GM18520 (cell line): Measurements from ENCODE around the gene SOX30.
"Not testable (repeated sequence)": the region's sequence is repeated elsewhere in the genome, so short reads cannot be mapped to it uniquely, and the experiment has no call there.

Experiments used
- ATAC-seq: cut with Tn5 transposase; IDR thresholded peaks from one replicate; pipeline ENCODE4 v1.9.1; 2021; ENCODE audit not compliant: unreplicated experiment

SOX30 gene

DNA sequence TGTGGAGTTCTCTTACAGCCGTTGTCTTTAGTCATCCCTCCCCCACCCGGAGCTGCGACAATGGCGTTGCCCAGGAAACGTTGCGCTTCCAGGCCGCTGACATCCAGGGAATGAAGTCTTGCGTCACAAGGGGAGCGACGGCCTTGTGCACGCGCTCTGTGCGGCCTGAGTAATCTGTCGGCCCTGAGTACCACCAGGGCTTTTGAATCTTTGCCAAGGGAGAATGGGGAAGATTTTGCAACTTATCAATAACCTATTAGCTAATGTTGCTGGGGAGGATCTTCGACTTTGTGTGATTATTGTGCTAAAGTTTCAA is at the start of gene SOX30:
SOX30 (minus strand) TSS at position 62 of the 316 bp plus-strand sequence. CDS start 360 bp downstream, outside the sequence.
- ATAC-seq: no peak

DNA sequence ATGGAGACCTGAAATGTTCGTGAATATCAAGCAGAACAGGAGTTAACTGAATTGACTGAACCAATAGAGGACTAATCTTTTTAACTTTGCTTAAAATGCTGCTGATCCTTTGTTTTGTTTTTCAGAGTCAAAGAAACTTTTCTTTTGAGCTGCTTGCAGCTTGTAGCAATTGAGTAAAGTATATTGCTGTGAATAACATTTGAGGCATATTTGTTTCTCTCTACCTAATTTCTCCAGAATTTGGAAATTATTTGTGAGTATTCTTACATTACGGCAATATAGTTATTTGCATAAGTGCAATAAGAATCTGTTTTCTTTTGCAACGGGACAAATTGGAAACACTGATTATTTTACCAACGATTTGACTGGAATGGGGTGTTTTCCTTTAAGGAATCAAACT is 46.4 kb upstream of the SOX30 start:
- ATAC-seq: not testable (repeated sequence)

DNA sequence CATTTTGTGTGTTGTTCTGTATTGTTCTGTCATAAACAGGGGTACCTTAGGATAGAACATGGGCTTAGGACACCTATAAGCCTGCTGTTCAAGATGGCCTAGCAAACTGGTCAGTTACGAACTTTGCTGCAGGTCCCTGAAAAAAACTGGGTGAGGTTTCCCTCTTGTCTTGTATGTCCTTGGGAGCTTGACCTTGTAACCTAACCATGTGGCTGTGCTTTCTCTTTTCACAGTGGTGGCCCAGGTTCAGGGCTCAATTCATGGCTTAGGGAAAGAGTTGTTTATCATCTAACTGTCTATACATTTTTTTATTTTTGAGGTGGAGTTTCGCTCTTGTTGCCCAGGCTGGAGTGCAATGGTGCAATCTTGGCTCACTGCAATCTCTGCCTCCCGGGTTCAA is 43.9 kb upstream of the SOX30 start:
- not testable (repeated sequence) for ATAC-seq

DNA sequence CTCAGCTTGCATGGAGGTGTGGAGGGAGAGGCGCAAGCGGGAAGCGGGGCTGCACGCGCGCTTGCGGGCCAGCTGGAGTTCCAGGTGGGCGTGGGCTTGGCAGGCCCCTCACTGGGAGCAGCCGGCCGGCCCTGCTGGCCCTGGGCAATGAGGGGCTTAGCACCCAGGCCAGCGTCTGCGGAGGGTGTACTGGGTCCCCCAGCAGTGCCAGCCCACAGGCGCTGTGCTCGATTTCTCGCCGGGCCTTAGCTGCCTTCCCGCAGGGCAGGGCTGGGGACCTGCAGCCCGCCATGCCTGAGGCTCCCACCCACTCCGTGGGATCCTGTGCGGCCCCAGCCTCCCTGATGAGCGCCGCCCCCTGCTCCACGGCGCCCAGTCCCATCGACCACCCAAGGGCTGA is 41.6 kb upstream of the SOX30 start:
- ATAC-seq: not testable (repeated sequence)

DNA sequence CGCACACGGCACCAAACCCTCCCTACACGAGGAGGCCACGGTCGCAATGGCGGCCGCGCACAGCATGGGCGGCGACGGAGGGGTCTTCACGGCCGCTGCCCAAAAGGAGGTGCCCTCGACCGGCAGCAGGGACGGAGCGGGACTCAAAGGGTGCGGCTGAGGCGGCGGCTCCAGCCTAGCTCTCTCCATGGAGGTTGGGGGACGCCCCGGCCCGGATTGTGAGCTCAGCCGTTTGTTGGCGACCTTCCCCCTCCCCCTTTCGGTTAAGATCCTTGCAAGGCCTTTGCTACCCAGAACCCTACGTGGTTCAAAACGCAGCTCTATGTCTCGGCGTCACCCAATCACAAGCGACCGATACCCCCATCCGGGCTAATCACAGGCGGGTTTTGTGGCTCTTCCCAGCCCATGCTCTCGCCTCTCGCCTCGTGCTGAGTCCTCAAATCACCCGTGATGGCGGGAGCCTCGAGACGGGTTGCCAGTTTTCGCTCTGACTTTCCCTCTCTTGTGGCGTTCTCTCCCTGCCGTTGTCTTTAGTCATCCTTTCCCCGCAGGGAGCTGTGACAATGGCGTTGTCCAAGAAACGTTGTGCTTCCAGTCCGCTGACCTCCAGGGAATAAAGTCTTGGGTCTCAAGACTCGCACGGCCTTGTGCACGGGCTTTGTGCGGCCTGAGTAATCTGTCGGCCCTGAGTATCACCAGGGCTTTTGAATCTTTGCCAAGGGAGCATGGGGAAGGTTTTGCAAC is 38.6 kb upstream of the SOX30 start:
- ATAC-seq: no peak

DNA sequence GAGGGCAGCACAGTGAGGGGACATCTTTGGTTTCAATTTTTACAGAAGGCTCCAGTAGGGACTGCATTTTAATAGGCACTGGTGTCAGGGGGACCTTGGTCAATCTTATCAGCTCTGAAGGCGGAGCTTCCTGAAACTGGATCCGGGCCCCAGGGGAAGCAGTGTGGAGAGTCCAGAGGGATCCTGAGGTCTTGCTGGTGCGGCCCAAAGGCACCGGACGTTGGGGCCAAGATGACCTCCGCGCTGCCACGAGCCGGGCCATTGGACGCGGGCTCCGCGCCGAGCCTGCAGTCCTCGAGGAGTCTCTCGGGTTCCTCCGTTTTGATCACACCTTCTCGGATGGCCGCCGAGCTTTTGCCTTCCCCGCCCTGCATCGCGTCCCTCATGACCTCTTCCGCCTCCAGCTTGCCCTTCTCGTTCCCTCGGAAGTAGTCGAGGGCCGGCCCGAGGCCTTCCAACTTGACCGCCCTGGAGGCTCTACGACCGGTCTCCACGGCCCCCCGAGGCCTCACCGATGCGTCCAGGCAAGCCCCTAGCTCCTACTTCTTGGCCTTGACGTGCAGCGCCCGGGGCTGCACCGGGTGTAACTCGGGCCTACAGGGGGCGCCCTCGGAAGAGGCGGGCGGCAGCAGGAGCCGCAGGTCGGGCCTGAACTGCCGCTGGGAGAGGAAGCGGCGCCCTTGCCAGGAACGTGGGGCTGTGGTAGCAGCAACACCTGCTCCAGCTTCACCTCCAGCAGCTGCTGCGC is 37.9 kb upstream of the SOX30 start:
- no peak for ATAC-seq

DNA sequence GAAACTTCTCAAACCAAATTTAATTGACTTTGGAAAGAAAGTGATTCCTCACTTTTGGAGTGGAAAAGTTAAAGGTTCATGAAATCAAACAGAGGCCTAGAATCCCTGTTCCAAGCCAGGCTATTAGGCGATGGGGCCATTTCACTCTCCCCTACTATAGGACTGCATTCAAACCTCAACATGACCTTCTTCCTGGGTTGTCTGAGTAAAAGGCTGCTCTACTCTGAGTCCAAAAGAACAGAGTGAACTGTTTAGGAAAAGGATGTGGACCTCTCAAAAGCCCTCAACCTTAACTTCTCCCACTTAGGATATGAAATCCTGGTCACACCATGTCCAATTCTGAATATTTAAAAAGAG is 34.9 kb upstream of the SOX30 start:
- ATAC-seq: no peak

DNA sequence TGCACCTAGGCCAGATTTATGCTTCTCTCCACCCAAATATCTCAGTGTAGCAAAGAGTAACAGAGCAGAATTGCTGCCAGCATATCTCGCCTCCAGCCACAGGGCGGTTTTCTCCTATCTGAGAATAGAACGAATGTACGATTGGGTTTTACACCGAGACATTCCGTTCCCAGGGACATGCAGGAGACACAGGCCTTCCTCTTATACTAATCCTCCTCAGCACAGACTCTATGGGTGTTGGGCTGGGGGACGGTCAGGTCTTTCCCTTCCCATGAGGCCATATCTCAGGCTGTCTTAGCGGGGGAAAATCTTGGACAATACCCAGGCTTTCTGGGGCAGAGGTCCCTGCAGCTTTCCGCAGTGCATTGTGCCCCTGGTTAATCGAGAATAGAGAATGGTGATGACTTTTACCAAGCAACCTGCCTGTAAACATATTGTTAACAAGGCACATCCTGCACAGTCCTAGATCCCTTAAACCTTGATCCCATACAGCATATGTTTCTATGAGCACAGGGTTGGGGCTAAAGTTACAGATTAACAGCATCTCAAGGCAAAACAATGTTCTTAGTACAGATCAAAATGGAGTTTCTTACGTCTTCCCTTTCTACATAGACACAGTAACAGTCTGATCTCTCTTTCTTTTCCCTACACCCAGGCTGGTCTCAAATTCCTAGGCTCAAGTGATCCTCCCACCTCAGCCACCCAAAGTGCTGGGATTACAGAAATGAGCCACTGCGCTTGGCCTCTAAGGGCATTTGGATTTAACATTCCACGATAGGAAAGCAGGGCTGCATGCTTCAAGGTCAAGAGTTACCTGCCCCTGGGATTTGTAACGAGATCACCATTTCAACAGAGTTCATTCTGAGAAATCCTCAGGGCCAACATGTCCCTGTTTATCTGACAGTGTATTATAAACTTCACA is 34.3 kb upstream of the SOX30 start:
- ATAC-seq: not testable (repeated sequence)

DNA sequence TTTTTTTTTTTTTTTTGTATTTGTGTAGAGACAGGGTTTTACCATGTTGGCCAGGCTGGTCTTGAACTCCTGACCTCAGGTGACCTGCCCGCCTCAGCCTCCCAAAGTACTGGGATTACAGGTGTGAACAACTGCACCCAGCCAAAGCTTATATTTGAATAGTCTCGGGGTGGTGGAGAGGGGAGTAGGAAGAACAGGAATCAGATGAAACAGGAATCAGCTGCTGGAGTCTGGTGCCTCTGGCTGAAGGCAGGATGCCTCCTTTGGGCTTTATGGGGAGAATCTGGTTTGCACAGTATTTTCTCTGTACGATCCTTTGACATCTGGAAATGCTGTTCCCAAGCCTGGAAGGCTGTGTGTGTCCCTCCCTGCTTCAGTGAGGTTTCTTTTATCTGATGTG is 30.0 kb upstream of the SOX30 start:
- no peak for ATAC-seq

DNA sequence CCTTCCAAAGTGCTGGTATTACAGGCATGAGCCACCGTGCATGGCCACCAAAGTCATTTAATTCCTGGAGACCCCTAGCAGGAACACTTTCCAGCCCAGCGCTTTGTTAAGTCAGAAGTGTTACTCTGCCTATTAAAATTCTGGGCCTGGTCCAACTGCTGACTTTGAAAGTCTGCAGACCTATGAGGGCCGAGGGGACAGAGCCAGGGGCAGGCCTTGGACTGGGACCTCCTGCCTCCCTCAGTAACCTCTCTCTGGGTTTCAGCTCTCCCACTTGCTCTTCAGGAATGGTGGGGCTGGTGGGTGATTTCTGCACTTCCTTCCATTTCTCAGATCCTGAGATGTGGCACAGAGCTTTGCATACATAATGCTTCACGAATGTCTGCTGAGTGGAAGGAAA is 28.8 kb upstream of the SOX30 start:
- no peak for ATAC-seq

DNA sequence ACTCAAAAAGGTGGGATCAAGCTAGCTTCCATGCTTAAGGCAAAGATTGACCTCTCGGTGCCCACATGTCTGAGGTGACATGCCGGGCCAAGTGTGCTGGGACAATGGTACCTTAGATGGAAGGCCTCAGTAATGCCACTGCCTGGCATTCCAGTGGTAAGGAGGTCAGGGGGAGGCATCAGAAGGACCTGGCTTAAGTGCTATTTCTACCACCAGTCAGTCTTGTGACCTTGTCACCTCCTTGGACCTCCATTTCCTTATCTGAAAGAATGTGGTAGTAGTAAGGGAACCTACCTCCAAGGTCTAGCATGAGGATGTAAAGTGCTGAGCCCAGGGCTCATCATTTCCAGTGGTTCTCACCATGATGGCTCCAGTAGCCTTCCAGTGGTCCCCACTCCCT is 28.0 kb upstream of the SOX30 start:
- no peak for ATAC-seq

DNA sequence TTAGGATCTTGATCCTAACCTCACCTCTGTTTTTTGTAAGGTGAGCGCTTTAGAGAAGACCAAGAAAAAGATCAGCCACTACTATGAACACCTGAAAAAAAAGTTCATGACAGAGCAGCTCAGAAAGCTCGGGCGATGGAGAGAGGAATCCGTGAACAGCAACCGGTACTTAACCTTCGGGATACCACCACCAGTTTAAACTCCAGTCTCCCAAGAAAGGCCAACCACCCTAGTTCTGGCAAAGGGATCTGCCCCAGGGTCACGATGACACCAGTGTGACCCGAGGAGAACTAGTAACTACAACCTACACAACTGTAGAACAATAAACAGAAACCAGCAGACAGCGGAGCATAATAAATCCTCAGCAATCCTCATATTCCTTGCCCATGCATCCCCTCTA is 27.6 kb upstream of the SOX30 start:
- ATAC-seq: no peak

DNA sequence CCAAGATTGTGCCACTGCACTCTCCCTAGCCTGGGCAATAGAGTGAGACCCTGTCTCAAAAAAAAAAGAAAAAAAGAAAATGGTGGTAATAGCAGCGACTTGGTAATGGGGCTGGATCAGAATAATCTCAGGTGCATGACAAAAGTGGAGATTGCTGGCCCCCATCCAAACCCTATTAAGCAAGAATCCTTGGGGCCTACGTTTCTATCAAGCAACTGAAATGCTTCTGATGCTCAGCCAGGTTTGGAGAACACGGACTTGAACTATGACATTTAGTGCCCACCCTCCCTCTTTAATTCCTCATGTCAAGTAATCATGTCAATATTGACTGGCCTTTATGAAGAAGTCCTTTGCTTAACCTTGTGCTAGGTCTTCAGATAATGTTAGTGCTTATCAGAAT is 25.7 kb upstream of the SOX30 start:
- no peak for ATAC-seq

DNA sequence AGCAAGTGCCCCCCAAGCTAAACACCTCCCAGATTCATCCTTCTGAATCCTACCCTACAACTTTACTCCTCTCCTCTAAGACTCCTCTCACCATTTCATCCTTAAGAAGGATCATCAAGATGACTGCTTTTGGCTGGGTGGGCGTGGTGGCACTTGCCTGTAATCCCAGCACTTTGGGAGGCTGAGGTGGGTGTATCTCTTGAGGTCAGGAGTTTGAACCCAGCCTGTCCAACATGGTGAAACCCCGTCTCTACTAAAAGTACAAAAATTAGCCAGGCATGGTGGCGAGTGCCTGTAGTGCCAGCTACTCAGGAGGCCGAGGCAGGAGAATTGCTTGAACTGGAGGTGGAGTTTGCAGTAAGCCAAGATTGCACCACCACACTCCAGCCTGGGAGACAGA is 22.1 kb upstream of the SOX30 start:
- not testable (repeated sequence) for ATAC-seq

DNA sequence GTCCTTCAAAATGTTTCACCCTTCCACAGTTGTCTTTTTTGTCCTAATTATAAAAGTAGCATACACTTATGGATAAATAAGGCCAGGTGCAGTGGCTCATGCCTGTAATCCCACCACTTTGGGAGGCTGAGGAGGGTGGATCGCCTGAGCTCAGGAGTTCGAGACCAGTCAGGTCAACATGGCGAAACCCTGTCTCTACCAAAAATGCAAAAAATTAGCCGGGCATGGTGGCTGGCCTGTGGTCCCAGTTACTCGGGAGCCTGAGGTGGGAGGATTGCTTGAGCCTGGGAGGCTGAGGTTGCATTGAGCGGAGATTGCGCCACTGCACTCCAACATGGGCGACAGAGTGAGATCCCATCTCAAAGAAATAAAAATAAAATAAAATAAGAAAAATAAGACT is 20.7 kb upstream of the SOX30 start:
- ATAC-seq: no peak

DNA sequence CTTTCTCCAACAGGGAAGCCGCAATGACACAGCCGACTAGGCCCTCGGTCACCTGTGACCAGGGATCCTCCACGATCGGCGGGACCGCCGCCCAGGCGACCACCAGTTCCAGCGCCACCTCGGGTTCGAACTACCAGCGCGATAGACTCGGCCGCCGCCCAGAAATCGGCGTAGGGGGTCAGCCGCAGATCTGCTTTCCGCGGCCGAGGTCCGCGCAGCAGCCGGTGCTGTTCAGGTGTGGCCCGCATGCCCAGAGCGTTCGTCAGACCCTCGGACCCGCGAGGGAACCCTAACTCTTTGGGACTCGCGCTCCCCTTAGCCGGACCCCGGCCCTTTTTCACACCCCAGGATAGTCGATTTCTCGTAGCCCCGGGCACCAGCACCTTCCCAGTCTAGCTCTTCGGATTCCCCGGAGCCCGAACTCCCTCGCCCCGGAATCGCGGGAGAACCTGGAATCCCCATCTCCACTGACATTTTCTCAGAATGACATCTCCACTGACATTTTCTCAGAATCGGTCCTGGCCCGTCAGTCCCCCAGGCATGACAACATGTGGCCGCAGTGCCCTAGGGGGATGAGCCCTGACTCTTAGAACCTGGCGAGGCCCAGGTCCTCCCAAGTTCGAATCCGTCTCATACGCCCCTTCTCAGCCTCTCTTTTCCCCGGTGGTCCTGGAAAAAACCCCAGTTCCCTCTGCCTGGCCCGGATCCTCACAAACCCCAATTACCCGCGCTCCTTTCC is 19.5 kb upstream of the SOX30 start:
- no peak for ATAC-seq

DNA sequence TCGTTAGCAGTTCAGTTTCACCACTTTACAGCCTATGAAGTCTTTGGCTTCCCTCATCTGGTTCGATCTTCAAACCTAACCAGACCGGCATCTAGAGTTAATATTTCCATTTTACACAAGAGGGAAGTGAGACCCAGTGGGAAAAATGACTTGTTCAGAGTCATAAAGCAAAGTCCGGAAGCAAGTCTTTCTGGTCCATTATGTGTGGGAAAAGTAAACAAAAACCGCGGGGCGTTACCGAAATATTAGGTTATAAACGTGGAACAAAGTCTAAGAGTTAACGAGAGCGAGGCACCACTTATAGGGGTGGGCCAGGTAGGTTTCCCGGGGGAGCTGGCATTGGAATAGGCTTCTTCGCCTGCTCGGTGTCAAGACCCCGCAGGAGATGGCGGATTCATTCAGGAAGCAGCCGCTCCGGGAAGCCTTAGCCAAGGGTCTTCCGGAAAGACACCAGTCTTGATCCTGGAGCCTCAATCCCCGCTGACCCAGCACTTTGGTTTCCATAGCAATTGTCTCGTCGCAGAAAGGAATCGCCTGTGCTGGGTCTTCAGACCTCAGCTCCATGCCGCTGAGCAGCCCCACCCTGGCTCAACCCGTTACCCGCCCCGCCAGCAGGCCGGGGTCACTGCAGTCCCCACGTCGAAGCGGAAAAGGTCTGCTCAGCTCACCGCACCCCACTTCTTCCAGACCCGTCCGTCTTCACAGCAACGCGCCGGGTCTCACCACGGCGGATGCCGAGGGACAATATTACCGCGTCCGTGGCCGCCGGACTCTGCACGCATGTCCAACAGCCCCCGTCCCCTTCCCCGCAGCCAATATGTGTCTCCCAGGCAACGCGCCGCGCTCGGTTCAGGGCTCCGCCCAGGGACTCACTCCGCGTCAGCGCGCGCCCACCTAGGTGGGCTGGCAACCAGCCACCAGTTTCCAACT is 18.7 kb upstream of the SOX30 start, which contains the start of gene C5orf52:
C5orf52 (plus strand) TSS at position 872 of the 930 bp plus-strand sequence. CDS start 82 bp downstream, outside the sequence.
- ATAC-seq: no peak

DNA sequence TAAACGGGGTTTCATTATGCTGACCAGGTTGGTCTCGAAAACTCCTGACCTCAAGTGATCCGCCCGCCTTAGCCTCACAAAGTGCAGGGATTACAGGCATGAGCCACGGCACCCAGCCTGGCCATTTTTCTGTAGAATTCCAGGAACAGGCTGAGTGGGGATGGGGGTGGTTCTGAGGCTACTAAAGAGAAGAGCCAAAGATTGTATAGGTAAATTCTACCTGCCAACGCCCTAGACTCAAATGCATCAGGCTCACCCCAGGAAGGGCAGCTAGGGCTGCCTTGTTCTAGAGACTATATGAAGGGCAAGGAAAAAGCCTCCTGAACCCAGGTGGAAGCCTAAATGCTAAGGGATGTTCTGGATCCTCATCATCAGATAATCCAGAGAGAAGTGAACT is 17.5 kb upstream of the SOX30 start:
- no peak for ATAC-seq

DNA sequence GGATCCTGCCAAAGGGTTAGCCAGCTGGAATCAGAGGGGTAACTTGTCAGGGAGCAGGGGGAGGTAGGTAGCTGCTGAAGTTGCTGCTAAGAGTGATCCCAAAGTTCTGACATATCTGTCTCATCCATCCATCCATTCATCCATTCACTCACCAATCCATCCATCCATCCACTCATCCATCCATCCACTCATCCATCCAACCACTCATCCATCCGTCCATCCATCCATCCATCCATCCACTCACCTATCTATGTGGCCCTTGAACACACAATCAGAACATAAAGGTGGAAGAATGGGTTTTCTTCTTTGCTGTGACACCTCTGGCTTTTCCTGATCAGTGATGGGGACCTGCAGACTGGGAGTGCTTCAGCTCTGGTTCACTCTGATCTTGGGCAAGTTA is 16.1 kb upstream of the SOX30 start:
- ATAC-seq: no peak
